ENCODE data around the gene KCNA5.

GRCh38 chr12:5015711-5016492 lies 27.8 kb upstream of the KCNA5 start:
- no peak for TF ChIP-seq CTCF (IDR thresholded peaks at IDR 0.05; ENCODE audit: poor library complexity, severe bottlenecking)
- TF ChIP-seq EZH2 (IDR thresholded peaks at IDR 0.05; ENCODE audit: borderline replicate concordance, insufficient read depth, low read length, poor library complexity, severe bottlenecking): no peak
- TF ChIP-seq POLR2AphosphoS5 (IDR thresholded peaks at IDR 0.05): no peak
- TF ChIP-seq MXI1 (conservative IDR thresholded peaks at IDR 0.05; ENCODE audit: poor library complexity, severe bottlenecking): no peak
- TF ChIP-seq, protein P1, sequence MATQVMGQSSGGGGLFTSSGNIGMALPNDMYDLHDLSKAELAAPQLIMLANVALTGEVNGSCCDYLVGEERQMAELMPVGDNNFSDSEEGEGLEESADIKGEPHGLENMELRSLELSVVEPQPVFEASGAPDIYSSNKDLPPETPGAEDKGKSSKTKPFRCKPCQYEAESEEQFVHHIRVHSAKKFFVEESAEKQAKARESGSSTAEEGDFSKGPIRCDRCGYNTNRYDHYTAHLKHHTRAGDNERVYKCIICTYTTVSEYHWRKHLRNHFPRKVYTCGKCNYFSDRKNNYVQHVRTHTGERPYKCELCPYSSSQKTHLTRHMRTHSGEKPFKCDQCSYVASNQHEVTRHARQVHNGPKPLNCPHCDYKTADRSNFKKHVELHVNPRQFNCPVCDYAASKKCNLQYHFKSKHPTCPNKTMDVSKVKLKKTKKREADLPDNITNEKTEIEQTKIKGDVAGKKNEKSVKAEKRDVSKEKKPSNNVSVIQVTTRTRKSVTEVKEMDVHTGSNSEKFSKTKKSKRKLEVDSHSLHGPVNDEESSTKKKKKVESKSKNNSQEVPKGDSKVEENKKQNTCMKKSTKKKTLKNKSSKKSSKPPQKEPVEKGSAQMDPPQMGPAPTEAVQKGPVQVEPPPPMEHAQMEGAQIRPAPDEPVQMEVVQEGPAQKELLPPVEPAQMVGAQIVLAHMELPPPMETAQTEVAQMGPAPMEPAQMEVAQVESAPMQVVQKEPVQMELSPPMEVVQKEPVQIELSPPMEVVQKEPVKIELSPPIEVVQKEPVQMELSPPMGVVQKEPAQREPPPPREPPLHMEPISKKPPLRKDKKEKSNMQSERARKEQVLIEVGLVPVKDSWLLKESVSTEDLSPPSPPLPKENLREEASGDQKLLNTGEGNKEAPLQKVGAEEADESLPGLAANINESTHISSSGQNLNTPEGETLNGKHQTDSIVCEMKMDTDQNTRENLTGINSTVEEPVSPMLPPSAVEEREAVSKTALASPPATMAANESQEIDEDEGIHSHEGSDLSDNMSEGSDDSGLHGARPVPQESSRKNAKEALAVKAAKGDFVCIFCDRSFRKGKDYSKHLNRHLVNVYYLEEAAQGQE (IDR thresholded peaks at IDR 0.05; ENCODE audit: borderline replicate concordance): no peak
- TF ChIP-seq TAF1 (IDR thresholded peaks at IDR 0.05; ENCODE audit: low read depth): no peak

Data from neural cell (in vitro differentiated cells).